Glutamatergic neuron (in vitro differentiated cells): ENCODE measurements around the gene MYD88. TPM values are rescaled to one million over a fixed set of nuclear protein-coding genes. Genes with fewer than 3 reads are reported as not detected.

ENCODE experiments used
- DNase-seq: peaks from one replicate; pipeline ENCODE4 v3.0.0; 2022
- H3K27ac Mint-ChIP-seq: one replicate; pipeline ENCODE4 v1.8.0; 2020; ENCODE audit warnings: mild to moderate bottlenecking, mixed read lengths, inconsistent platforms; ENCODE audit not compliant: unreplicated experiment
- H3K27me3 Mint-ChIP-seq: one replicate; pipeline ENCODE4 v1.8.0; 2020; ENCODE audit warnings: mild to moderate bottlenecking, moderate library complexity, mixed read lengths, inconsistent platforms; ENCODE audit not compliant: unreplicated experiment
- H3K36me3 Mint-ChIP-seq: one replicate; pipeline ENCODE4 v1.8.0; 2020; ENCODE audit warnings: mild to moderate bottlenecking, mixed read lengths, inconsistent platforms; ENCODE audit not compliant: unreplicated experiment
- H3K4me1 Mint-ChIP-seq: one replicate; pipeline ENCODE4 v1.8.0; 2020; ENCODE audit warnings: mild to moderate bottlenecking, low read depth, mixed read lengths, inconsistent platforms; ENCODE audit not compliant: unreplicated experiment
- H3K4me3 Mint-ChIP-seq: one replicate; pipeline ENCODE4 v1.8.0; 2020; ENCODE audit warnings: mild to moderate bottlenecking, mixed read lengths, inconsistent platforms; ENCODE audit not compliant: unreplicated experiment
- H3K9me3 Mint-ChIP-seq: one replicate; pipeline ENCODE4 v1.8.0; 2020; ENCODE audit warnings: mild to moderate bottlenecking, moderate library complexity, mixed read lengths, inconsistent platforms; ENCODE audit not compliant: unreplicated experiment
- CTCF ChIP-seq: fragments of 200-600 bp; sonication (generic); IDR thresholded peaks from one replicate; pipeline ENCODE4 v1.5.0; 2021; ENCODE audit not compliant: partially characterized antibody, unreplicated experiment
- total RNA-seq: library from RNA; stranded (reverse); fragmentation: NEBNext Ultra II Directional; extraction: Animal tissue kit (Norgen Biotek cat#: 25700); gene quantifications from one replicate; pipeline ENCODE4 v1.2.1, GENCODE V29; 2021; ENCODE audit not compliant: unreplicated experiment

MYD88 gene
- total RNA-seq, 1 donor from 2014 or later = 58.0 TPM

GRCh38 chr3:38169027-38169317 lies 30.5 kb downstream of the MYD88 start:
- DNase-seq = no peak
- peaks cover 30% of the 10 kb centered on the region for H3K4me1 Mint-ChIP-seq
- H3K27ac Mint-ChIP-seq = no peak overlapping the region
- peaks cover 11% of the 10 kb centered on the region for H3K9me3 Mint-ChIP-seq
- H3K27me3 Mint-ChIP-seq = peaks cover 8% of the 10 kb centered on the region
- TF ChIP-seq CTCF = no peak
- no peak overlapping the region for H3K4me3 Mint-ChIP-seq
- no peaks in the 10 kb centered on the region for H3K36me3 Mint-ChIP-seq

GRCh38 chr3:38170722-38171121 lies 32.3 kb downstream of the MYD88 start:
- DNase-seq = no peak
- peaks cover 4% of the 10 kb centered on the region for H3K9me3 Mint-ChIP-seq
- H3K4me3 Mint-ChIP-seq = peak overlapping the region; percentile 33
- no peak for TF ChIP-seq CTCF
- H3K27ac Mint-ChIP-seq = no peak overlapping the region
- H3K4me1 Mint-ChIP-seq = peaks cover 36% of the 10 kb centered on the region
- H3K27me3 Mint-ChIP-seq = peaks cover 4% of the 10 kb centered on the region
- H3K36me3 Mint-ChIP-seq = no peaks in the 10 kb centered on the region

GRCh38 chr3:38171622-38172021 lies 33.2 kb downstream of the MYD88 start:
- Mint-ChIP-seq H3K27me3 (no peaks in the 10 kb centered on the region), H3K36me3 (no peaks in the 10 kb centered on the region), H3K9me3 (no peaks in the 10 kb centered on the region), H3K27ac (peak overlapping the region; percentile 36), H3K4me3 (no peak overlapping the region), H3K4me1 (peaks cover 33% of the 10 kb centered on the region)
- no peak for DNase-seq
- no peak for TF ChIP-seq CTCF

GRCh38 chr3:38173834-38174418 lies 35.5 kb downstream of the MYD88 start:
- Mint-ChIP-seq H3K36me3 (no peaks in the 10 kb centered on the region), H3K9me3 (no peaks in the 10 kb centered on the region), H3K4me3 (no peak overlapping the region), H3K27me3 (no peaks in the 10 kb centered on the region), H3K4me1 (peaks cover 22% of the 10 kb centered on the region), H3K27ac (no peak overlapping the region)
- TF ChIP-seq CTCF = no peak
- no peak for DNase-seq

- peak overlapping the region; percentile 56 for H3K27ac Mint-ChIP-seq
- no peaks in the 10 kb centered on the region for H3K36me3 Mint-ChIP-seq
- H3K4me3 Mint-ChIP-seq = no peak overlapping the region
- H3K4me1 Mint-ChIP-seq = peaks cover 22% of the 10 kb centered on the region
- no peak for TF ChIP-seq CTCF
- H3K27me3 Mint-ChIP-seq = peaks cover 2% of the 10 kb centered on the region
- DNase-seq = no peak
- no peaks in the 10 kb centered on the region for H3K9me3 Mint-ChIP-seq
These were observed 38.7 kb downstream of the MYD88 start for GRCh38 chr3:38177181-38177580.
